ENCODE measurements around the gene SLC23A2.
A peak's percentile ranks its signal among the peaks of the same experiment; 100 is the strongest.

SLC23A2 gene

GRCh38 chr20:4950437-4950836, 50.9 kb downstream of the SLC23A2 start:
- TF ChIP-seq CTCF (IDR thresholded peaks at IDR 0.05; ENCODE audit: low read depth, low read length): no peak
- no peak for DNase-seq (ENCODE audit: extremely low read depth, low read depth)

GRCh38 chr20:4949833-4950178, 51.5 kb downstream of the SLC23A2 start:
- TF ChIP-seq CTCF (IDR thresholded peaks at IDR 0.05; ENCODE audit: low read depth, low read length): peak; percentile 71
- no peak for DNase-seq (ENCODE audit: extremely low read depth, low read depth)

- TF ChIP-seq CTCF (IDR thresholded peaks at IDR 0.05; ENCODE audit: low read depth, low read length): no peak
- DNase-seq (ENCODE audit: extremely low read depth, low read depth): no peak
Observed at GRCh38 chr20:4947817-4948559, 53.3 kb downstream of the SLC23A2 start.

- no peak for DNase-seq (ENCODE audit: extremely low read depth, low read depth)
- no peak for TF ChIP-seq CTCF (IDR thresholded peaks at IDR 0.05; ENCODE audit: low read depth, low read length)
Observed at GRCh38 chr20:4946986-4947385, 54.3 kb downstream of the SLC23A2 start.

- TF ChIP-seq CTCF (IDR thresholded peaks at IDR 0.05; ENCODE audit: low read depth, low read length): no peak
- DNase-seq (ENCODE audit: extremely low read depth, low read depth): no peak
Observed at GRCh38 chr20:4946585-4946984, 54.7 kb downstream of the SLC23A2 start.

GRCh38 chr20:4944518-4945313, 56.6 kb downstream of the SLC23A2 start:
- no peak for TF ChIP-seq CTCF (IDR thresholded peaks at IDR 0.05; ENCODE audit: low read depth, low read length)

GRCh38 chr20:4942331-4942730, 59.0 kb downstream of the SLC23A2 start:
- DNase-seq (ENCODE audit: extremely low read depth, low read depth): peak; percentile 88
- no peak for TF ChIP-seq CTCF (IDR thresholded peaks at IDR 0.05; ENCODE audit: low read depth, low read length)

More at GRCh38 chr20:4944518-4945313, 56.6 kb downstream of the SLC23A2 start:
- DNase-seq (ENCODE audit: extremely low read depth, low read depth): no peak
